Natural killer cell (primary cell): ENCODE measurements around the gene DOCK4. TPM values are rescaled to one million over a fixed set of nuclear protein-coding genes. Genes with fewer than 3 reads are reported as not detected.

Source experiments
- ATAC-seq, 3 donors: fragments of 150-1000 bp in 2 of 3; fragments of 200-7000 bp in 1 of 3; cut with Tn5 transposase; 1 replicate in 1 of 3; 2 replicates in 2 of 3; pipeline ENCODE4 v1.10.0; 2021; ENCODE audit warnings: mild to moderate bottlenecking in 2 of 3, moderate library complexity in 2 of 3
- DNase-seq, 2 donors: peaks; one replicate each; pipeline versions ENCODE4 v3.0.0 to v3.0.0-alpha.2; 2013 to 2021; ENCODE audit warnings: mixed read lengths in 1 of 2
- H3K27ac ChIP-seq: one replicate; pipeline ENCODE4 v1.5.1; 2013; ENCODE audit warnings: mild to moderate bottlenecking, low read length
- H3K27me3 ChIP-seq: one replicate; pipeline ENCODE4 v1.6.1; 2013; ENCODE audit warnings: low read length; ENCODE audit not compliant: control insufficient read depth, insufficient read depth
- H3K36me3 ChIP-seq: one replicate; pipeline ENCODE4 v1.6.1; 2013; ENCODE audit warnings: low read length; ENCODE audit not compliant: control insufficient read depth, insufficient read depth
- H3K4me1 ChIP-seq: one replicate; pipeline ENCODE4 v1.6.1; 2013; ENCODE audit warnings: low read length; ENCODE audit not compliant: control insufficient read depth, insufficient read depth
- H3K4me3 ChIP-seq: one replicate; pipeline ENCODE4 v1.5.1; 2013; ENCODE audit warnings: low read length
- H3K9me3 ChIP-seq: one replicate; pipeline ENCODE4 v1.6.1; 2013; ENCODE audit warnings: low read length; ENCODE audit not compliant: control insufficient read depth, insufficient read depth
- H3K27ac Mint-ChIP-seq, 2 donors: one replicate each; pipeline ENCODE4 v1.8.0; 2022; ENCODE audit warnings: mild to moderate bottlenecking in 2 of 2, mixed read lengths in 2 of 2, moderate library complexity in 1 of 2
- H3K27me3 Mint-ChIP-seq, 2 donors: one replicate each; pipeline ENCODE4 v1.8.0; 2022; ENCODE audit warnings: low read depth in 2 of 2, mixed read lengths in 2 of 2
- H3K36me3 Mint-ChIP-seq: one replicate; pipeline ENCODE4 v1.8.0; 2022; ENCODE audit warnings: mixed read lengths
- H3K4me1 Mint-ChIP-seq, 2 donors: one replicate each; pipeline ENCODE4 v1.8.0; 2022; ENCODE audit warnings: mixed read lengths in 2 of 2
- H3K4me3 Mint-ChIP-seq: one replicate; pipeline ENCODE4 v1.8.0; 2022; ENCODE audit warnings: mild to moderate bottlenecking, moderate library complexity, mixed read lengths
- H3K9me3 Mint-ChIP-seq, 2 donors: one replicate each; pipeline ENCODE4 v1.8.0; 2022; ENCODE audit warnings: mixed read lengths in 2 of 2
- CTCF ChIP-seq: fragments of 200-600 bp; IDR thresholded peaks from one replicate; pipeline ENCODE4 v1.8.0; 2022; ENCODE audit warnings: antibody characterized with exemption
- WGBS: methylation state at CpG from one replicate; pipeline ENCODE4 v1.1.7; 2013; ENCODE audit warnings: missing lambda C conversion rate; ENCODE audit not compliant: insufficient coverage; 5-methylcytosine and 5-hydroxymethylcytosine counted together
- intact Hi-C: fragments of 100-400 bp; cut with micrococcal nuclease; formaldehyde crosslinking; loops from one replicate; pipeline ENCODE4 v1.14.2; 2022
- total RNA-seq, 4 donors: library from RNA; stranded (reverse); fragments of 120-200 nt in 1 of 4; gene quantifications; one replicate each; pipeline versions ENCODE4 v1.2.3 to v1.2.4, GENCODE V29; 2013 to 2022

Gene DOCK4
- total RNA-seq, 3 donors from 2014 or later (not counting 1 experiment from before 2014, with no cell fraction given) = 0.61 to 2.4 (median 0.89) TPM

GRCh38 chr7:112204499-112205342 lies 1.5 kb downstream of the DOCK4 start:
- H3K4me1 ChIP-seq = peaks cover 21% of the 10 kb centered on the region
- no peaks in the 10 kb centered on the region for H3K36me3 Mint-ChIP-seq
- intact Hi-C loops = loop anchor here (10.0 kb wide), 1 partner anchor 640 kb away; the partner anchor contains the start of gene IMMP2L
- DNase-seq = peak in 1 of 2 donors; percentile 37
- no peak for TF ChIP-seq CTCF
- peaks cover 31 to 35% of the 10 kb centered on the region in 2 donors for H3K4me1 Mint-ChIP-seq
- H3K9me3 Mint-ChIP-seq = no peaks in the 10 kb centered on the region
- 1% methylated on average over 10 of the region's 14 CpGs for WGBS
- peak overlapping the region; percentile 99 for H3K4me3 Mint-ChIP-seq
- ATAC-seq = no peak
- H3K27ac Mint-ChIP-seq = no peak overlapping the region
- H3K27me3 Mint-ChIP-seq = peaks cover 42 to 56% of the 10 kb centered on the region in 2 donors
- H3K36me3 ChIP-seq = no peaks in the 10 kb centered on the region
- peaks cover 39% of the 10 kb centered on the region for H3K27me3 ChIP-seq
- peak overlapping the region; percentile 83 for H3K4me3 ChIP-seq
- no peaks in the 10 kb centered on the region for H3K9me3 ChIP-seq
- H3K27ac ChIP-seq = no peak overlapping the region

- H3K27me3 Mint-ChIP-seq = peaks cover 42 to 68% of the 10 kb centered on the region in 2 donors
- intact Hi-C loops = loop anchor here (10.0 kb wide), 1 partner anchor 639 kb away; the partner anchor contains the start of gene IMMP2L
- no peak overlapping the region for H3K27ac Mint-ChIP-seq
- peaks cover 21% of the 10 kb centered on the region for H3K4me1 ChIP-seq
- H3K27ac ChIP-seq = no peak overlapping the region
- ATAC-seq (no peak), DNase-seq (no peak)
- no peak overlapping the region for H3K4me3 ChIP-seq
- no peak overlapping the region for H3K4me3 Mint-ChIP-seq
- no peaks in the 10 kb centered on the region for H3K36me3 Mint-ChIP-seq
- 42% methylated on average over 2 of the region's 4 CpGs for WGBS
- peaks cover 31 to 35% of the 10 kb centered on the region in 2 donors for H3K4me1 Mint-ChIP-seq
- H3K27me3 ChIP-seq = peaks cover 39% of the 10 kb centered on the region
- H3K36me3 ChIP-seq = no peaks in the 10 kb centered on the region
- H3K9me3 Mint-ChIP-seq = no peaks in the 10 kb centered on the region
- no peak for TF ChIP-seq CTCF
- H3K9me3 ChIP-seq = no peaks in the 10 kb centered on the region
These were observed 2.8 kb downstream of the DOCK4 start for GRCh38 chr7:112203365-112203739.

GRCh38 chr7:112202816-112203215 lies 3.4 kb downstream of the DOCK4 start:
- H3K9me3 ChIP-seq = no peaks in the 10 kb centered on the region
- H3K27ac ChIP-seq = no peak overlapping the region
- peaks cover 39% of the 10 kb centered on the region for H3K27me3 ChIP-seq
- Mint-ChIP-seq H3K4me3 (no peak overlapping the region), H3K9me3 (no peaks in the 10 kb centered on the region), H3K36me3 (no peaks in the 10 kb centered on the region), H3K4me1 (peaks cover 31 to 35% of the 10 kb centered on the region in 2 donors), H3K27ac (no peak overlapping the region), H3K27me3 (peaks cover 42 to 72% of the 10 kb centered on the region in 2 donors)
- 37% methylated on average over 2 of the region's 2 CpGs for WGBS
- no peak for TF ChIP-seq CTCF
- H3K4me1 ChIP-seq = peaks cover 21% of the 10 kb centered on the region
- intact Hi-C loops = loop anchor here (10.0 kb wide), 1 partner anchor 638 kb away; the partner anchor contains the start of gene IMMP2L
- ATAC-seq = no peak
- H3K36me3 ChIP-seq = no peaks in the 10 kb centered on the region
- DNase-seq = peak in 1 of 2 donors; percentile 63
- H3K4me3 ChIP-seq = no peak overlapping the region
